Transverse colon (tissue), 4 donors: ENCODE data around the gene MORC4. TPM values are rescaled to one million over a fixed set of nuclear protein-coding genes. Genes with fewer than 3 reads are reported as not detected.
A peak's percentile ranks its signal among the peaks of the same experiment; 100 is the strongest.

Source experiments
- DNase-seq: peaks from one replicate; pipeline ENCODE4 v3.0.0-alpha.2; 2019
- H3K27ac ChIP-seq, 4 donors: fragments of 200-600 bp; sonication (generic); 2 replicates each; pipeline ENCODE4 v1.5.1; 2016 to 2018; ENCODE audit warnings: inconsistent platforms in 4 of 4
- H3K27me3 ChIP-seq: fragments of 200-600 bp; sonication (generic); 2 replicates; pipeline ENCODE4 v1.5.1; 2017; ENCODE audit warnings: inconsistent platforms
- H3K36me3 ChIP-seq, 4 donors: fragments of 200-600 bp; sonication (generic); 2 replicates each; pipeline ENCODE4 v1.5.1; 2017 to 2019; ENCODE audit warnings: inconsistent platforms in 4 of 4
- H3K4me1 ChIP-seq, 4 donors: fragments of 200-600 bp; sonication (generic); 2 replicates each; pipeline ENCODE4 v1.5.1; 2017 to 2020; ENCODE audit warnings: inconsistent platforms in 4 of 4
- H3K4me3 ChIP-seq, 4 donors: fragments of 200-600 bp; sonication (generic); 1 replicate in 1 of 4; 2 replicates in 3 of 4; pipeline versions ENCODE4 v1.5.1 to v1.6.1; 2017 to 2019; ENCODE audit warnings: inconsistent platforms in 4 of 4
- H3K9me3 ChIP-seq, 2 donors: fragments of 200-600 bp; sonication (generic); 2 replicates each; pipeline ENCODE4 v1.5.1; 2017 to 2019; ENCODE audit warnings: inconsistent platforms in 2 of 2
- CTCF ChIP-seq, 5 experiments: fragments of 200-600 bp in 3 of 5; fragments of 450-650 bp in 2 of 5; sonication (generic) in 3 of 5; IDR thresholded peaks; 1 replicate in 2 of 5; 2 replicates in 3 of 5; pipeline ENCODE4 v1.5.1; 2016 to 2017; ENCODE audit warnings: antibody characterized with exemption in 5 of 5, inconsistent platforms in 3 of 5, mild to moderate bottlenecking in 2 of 5, moderate library complexity in 1 of 5
- EP300 ChIP-seq: sonication (generic); formaldehyde crosslinking; IDR thresholded peaks from one replicate; pipeline ENCODE4 v1.6.1; 2017; ENCODE audit warnings: antibody characterized with exemption, low read depth
- POLR2A ChIP-seq: fragments of 450-650 bp; IDR thresholded peaks from one replicate; pipeline ENCODE4 v1.6.1; 2016; ENCODE audit warnings: antibody characterized with exemption, mild to moderate bottlenecking, moderate library complexity
- POLR2AphosphoS5 ChIP-seq, 3 donors: sonication (generic); formaldehyde crosslinking; IDR thresholded peaks; one replicate each; pipeline ENCODE4 v1.6.1; 2016; ENCODE audit warnings: antibody characterized with exemption in 3 of 3
- WGBS, 2 donors: methylation state at CpG; one replicate each; pipeline ENCODE4 v1.1.5; 2018; ENCODE audit warnings: low coverage in 1 of 2; 5-methylcytosine and 5-hydroxymethylcytosine counted together
- in situ Hi-C, 4 donors: fragments of 200-750 bp; cut with MboI; loops; one replicate each; pipeline versions ENCODE4 v1.15.0 to v1.15.1; 2017; ENCODE audit warnings: low sequenced_read_pairs in 3 of 4, low pct_ligation_motif_present in 1 of 4, low pct_unique_long_range_greater_than_20kb in 1 of 4
- intact Hi-C: fragments of 100-400 bp; cut with DNase I; formaldehyde crosslinking; loops from one replicate; pipeline ENCODE4 v1.15.1; 2023; ENCODE audit warnings: low total_unique reads
- total RNA-seq, 4 donors: library from RNA; depleted of rRNA; stranded (reverse); fragments of >200 nt; gene quantifications; one replicate each; pipeline ENCODE4 v1.1.0, GENCODE V29; 2016

MORC4 gene
- total RNA-seq, 4 donors from 2014 or later = 6.3 to 19.1 (median 8.9) TPM

GRCh38 chrX:106894978-106895452 lies 105.0 kb downstream of the MORC4 start:
- in situ Hi-C loops (no loop called here), intact Hi-C loops (no loop called here)
- Histone ChIP-seq H3K4me1 (no peaks in the 10 kb centered on the region), H3K36me3 (no peaks in the 10 kb centered on the region), H3K9me3 (no peaks in the 10 kb centered on the region), H3K4me3 (no peak overlapping the region), H3K27ac (no peak overlapping the region), H3K27me3 (no peaks in the 10 kb centered on the region)
- WGBS, 2 donors = 51% methylated on average over 3 of the region's 3 CpGs; no CpG with 5 or more reads in 1 of the 2 donors
- DNase-seq = no peak
- TF ChIP-seq CTCF (IDR thresholded peaks at IDR 0.05) (no peak), POLR2AphosphoS5 (IDR thresholded peaks at IDR 0.05) (no peak), POLR2A (no peak), EP300 (no peak)

GRCh38 chrX:106894392-106894909 lies 105.6 kb downstream of the MORC4 start:
- in situ Hi-C loops = no loop called here
- no peak overlapping the region for H3K4me3 ChIP-seq

GRCh38 chrX:106891762-106892460 lies 108.1 kb downstream of the MORC4 start:
- H3K9me3 ChIP-seq = no peaks in the 10 kb centered on the region
- in situ Hi-C loops = no loop called here
- 61% methylated on average over 7 of the region's 7 CpGs; no CpG with 5 or more reads in 1 of the 2 donors for WGBS, 2 donors
- H3K27ac ChIP-seq = no peak overlapping the region
- no peak overlapping the region for H3K4me3 ChIP-seq
- intact Hi-C loops = no loop called here
- H3K4me1 ChIP-seq = no peaks in the 10 kb centered on the region
- TF ChIP-seq POLR2AphosphoS5 (IDR thresholded peaks at IDR 0.05) = no peak
- no peak for TF ChIP-seq CTCF (IDR thresholded peaks at IDR 0.05)
- TF ChIP-seq EP300 = no peak
- no peak for TF ChIP-seq POLR2A
- DNase-seq = no peak
- no peaks in the 10 kb centered on the region for H3K36me3 ChIP-seq
- no peaks in the 10 kb centered on the region for H3K27me3 ChIP-seq

More at GRCh38 chrX:106894392-106894909, 105.6 kb downstream of the MORC4 start:
- DNase-seq = peak; percentile 45
- Histone ChIP-seq H3K36me3 (no peaks in the 10 kb centered on the region), H3K27ac (no peak overlapping the region), H3K27me3 (no peaks in the 10 kb centered on the region), H3K9me3 (no peaks in the 10 kb centered on the region), H3K4me1 (no peaks in the 10 kb centered on the region)
- intact Hi-C loops = no loop called here
- 23% methylated on average over 6 of the region's 6 CpGs; no CpG with 5 or more reads in 1 of the 2 donors for WGBS, 2 donors
- TF ChIP-seq EP300 (no peak), CTCF (IDR thresholded peaks at IDR 0.05) (peak; percentile 51 to 85 (median 60)), POLR2A (no peak)

Other genes with a start within 250 kb of the MORC4 start
- gene TBC1D8B, start 197.5 kb downstream of the MORC4 start, total RNA-seq = 10 to 100 TPM in 1 of 4 donors, 1 to 10 TPM in 3; 3.7 to 13.5 (median 7.1) TPM
- not detected for gene RIPPLY1, start 96.9 kb downstream of the MORC4 start, total RNA-seq
- gene CLDN2, start 79.8 kb downstream of the MORC4 start, total RNA-seq = under 1 TPM in 2 of 4 donors, not detected in 2; 0.16 to 0.27 TPM
- 10 to 100 TPM; 10.1 to 28.8 (median 20.5) TPM for gene RBM41, start 118.6 kb upstream of the MORC4 start, total RNA-seq
- gene NUP62CL, start 206.2 kb upstream of the MORC4 start, total RNA-seq = 1 to 10 TPM in 3 of 4 donors, not detected in 1; 1.5 to 6.4 (median 3.5) TPM
- not detected for gene DNAAF6, start 206.4 kb upstream of the MORC4 start, total RNA-seq